ENCODE measurements around the gene ACSL3. TPM values are rescaled to one million over a fixed set of nuclear protein-coding genes. Genes with fewer than 3 reads are reported as not detected.

The ACSL3 gene
- polyA plus RNA-seq (ENCODE audit: low read depth in 6 of 6), result 10 to 100 TPM; 20.1 to 36.4 (median 29.2) TPM

DNA sequence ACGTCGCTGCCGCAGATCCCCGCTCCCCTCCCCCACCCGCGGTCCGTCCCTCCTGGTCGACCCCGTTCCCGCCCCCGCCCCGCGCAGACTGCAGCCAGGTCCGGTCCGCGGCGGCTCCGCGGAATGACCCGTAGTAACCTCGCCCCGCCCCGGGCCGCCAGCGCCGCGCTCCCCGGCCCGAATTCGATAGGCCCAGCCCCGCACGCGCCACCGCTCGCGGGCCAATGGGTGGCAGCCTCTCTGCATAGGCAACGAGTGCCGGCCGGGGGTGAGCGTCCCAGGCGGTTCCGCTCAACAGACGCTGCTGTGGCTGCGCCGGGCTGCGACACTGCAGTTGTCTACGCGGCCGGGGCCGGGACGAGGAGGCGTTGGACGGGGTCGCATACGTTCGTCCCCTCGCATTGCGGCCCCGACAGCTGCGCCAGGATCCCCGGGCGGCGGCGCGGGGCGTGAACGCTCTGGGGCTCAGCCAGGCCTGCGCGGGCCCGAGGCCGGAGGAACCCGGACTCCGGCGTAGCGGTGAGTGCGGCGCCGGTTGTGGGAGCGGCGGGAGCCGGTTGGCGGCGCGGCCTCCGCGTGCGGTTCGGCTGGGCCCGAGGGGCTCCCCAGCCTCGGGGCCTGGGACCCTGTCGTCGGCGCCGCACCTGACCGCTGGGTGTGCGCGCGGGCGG is at the start of gene ACSL3:
ACSL3 (plus strand) TSS at position 297 of the 671 bp plus-strand sequence. CDS start 47,737 bp downstream, outside the sequence.
- DNase-seq (peak; percentile 94), ATAC-seq (ENCODE audit: low read depth in 2 of 2) (peak; percentile 95)
- Mint-ChIP-seq H3K27ac (peak within 1 kb of the TSS; percentile 90 to 96 (median 94)), H3K9me3 (no peaks in the 10 kb centered on the region), H3K4me3 (peak within 1 kb of the TSS in 6 of 8 donors; percentile 81 to 99 (median 87)), H3K36me3 (no peaks in the 10 kb centered on the region), H3K27me3 (no peaks in the 10 kb centered on the region), H3K4me1 (peaks cover 9 to 17% (median 13%) of the 10 kb centered on the region in 3 donors)

DNA sequence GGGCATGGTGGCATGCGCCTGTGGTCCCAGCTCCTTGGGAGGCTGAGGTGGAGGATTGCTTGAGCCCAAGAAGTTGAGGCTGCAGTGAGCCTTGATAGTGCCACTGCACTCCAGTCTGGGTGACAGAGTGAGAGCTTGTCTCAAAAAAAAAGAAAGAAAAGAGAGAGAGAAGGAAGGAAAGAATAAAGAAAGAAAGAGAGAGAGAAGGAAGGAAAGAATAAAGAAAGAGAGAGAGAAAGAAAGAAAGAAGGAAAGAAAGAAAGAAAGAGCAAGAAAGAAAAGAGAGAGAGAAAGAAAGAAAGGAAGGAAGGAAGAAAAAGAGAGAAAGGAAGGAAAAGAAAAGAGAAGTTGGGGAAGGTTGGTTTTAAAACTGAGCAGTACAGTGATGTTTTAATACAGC is 49.0 kb upstream of the ACSL3 start:
- no peaks in the 10 kb centered on the region for H3K36me3 Mint-ChIP-seq
- no peaks in the 10 kb centered on the region for H3K4me1 Mint-ChIP-seq
- H3K27ac Mint-ChIP-seq, result peak overlapping the region in 1 of 6 donors; percentile 71
- H3K27me3 Mint-ChIP-seq, result no peaks in the 10 kb centered on the region
- H3K4me3 Mint-ChIP-seq, result no peak overlapping the region
- no peak for ATAC-seq (ENCODE audit: low read depth in 2 of 2)
- H3K9me3 Mint-ChIP-seq, result peaks cover 0 to 4% (median 0%) of the 10 kb centered on the region in 7 donors
- no peak for DNase-seq

DNA sequence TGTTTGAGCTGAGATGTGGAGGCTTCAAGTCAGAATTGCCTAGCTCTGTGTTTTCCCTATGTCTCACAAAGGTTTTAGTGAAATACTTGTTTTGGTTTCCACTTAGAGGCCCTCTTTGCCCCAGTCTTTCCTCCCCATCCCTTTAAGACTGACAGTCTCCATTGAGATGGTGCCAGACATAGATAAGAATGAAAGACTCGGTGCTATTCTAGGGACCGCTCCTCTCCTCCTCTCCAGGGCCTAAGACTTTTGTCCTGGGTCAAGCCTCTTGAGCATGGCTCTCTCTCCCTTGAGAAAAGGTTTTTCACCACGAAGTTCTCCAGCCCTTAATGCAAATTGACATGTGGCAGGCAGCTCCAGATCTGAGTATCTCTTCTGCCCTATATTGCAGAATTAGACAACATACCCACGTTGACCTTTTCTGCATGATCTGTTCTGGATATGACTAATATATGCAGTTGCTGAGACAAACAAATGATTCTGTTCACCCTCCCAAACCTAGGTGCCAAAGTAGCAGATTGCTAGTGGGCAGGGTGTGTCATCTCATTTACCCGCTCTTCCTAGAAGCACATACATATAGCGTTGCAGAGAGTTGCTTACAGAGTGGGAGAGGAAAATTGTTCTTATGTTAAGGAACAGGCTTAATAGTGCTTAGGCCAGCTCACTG is 47.5 kb upstream of the ACSL3 start:
- Mint-ChIP-seq H3K27me3 (no peaks in the 10 kb centered on the region), H3K4me3 (no peak overlapping the region), H3K36me3 (no peaks in the 10 kb centered on the region), H3K27ac (no peak overlapping the region), H3K9me3 (peaks cover 0 to 4% (median 0%) of the 10 kb centered on the region in 7 donors), H3K4me1 (no peaks in the 10 kb centered on the region)
- no peak for ATAC-seq (ENCODE audit: low read depth in 2 of 2)
- no peak for DNase-seq

DNA sequence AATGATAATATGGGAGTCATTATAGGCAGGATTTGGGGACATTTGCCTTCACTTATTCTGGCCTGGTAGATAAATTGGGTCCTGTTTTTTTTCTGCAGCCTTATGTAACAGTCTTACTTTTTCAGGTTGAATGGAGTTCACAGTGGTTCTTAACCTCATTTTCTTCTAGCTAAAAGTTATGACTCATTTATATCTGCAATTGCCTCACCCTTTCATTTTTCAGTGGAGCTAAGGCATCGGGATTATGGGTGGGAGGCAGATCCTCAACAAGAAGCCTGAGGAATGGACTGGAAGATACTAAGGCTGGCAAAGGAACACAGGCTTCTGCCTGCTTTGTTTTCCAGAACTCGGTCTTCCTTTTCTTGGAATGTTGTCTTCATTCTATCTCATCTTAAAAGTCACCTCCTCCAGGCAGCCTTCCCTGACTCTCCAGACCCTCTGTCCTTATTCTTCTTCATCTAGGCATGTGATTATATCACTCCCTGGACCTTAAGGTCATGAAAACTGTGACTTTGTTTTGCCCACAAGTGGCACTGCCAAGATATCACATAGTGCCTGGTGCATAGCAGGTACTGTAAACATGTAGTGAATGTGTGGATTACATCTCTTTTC is 41.0 kb upstream of the ACSL3 start:
- peak overlapping the region in 1 of 6 donors; percentile 54 for H3K27ac Mint-ChIP-seq
- no peaks in the 10 kb centered on the region for H3K36me3 Mint-ChIP-seq
- DNase-seq, result no peak

DNA sequence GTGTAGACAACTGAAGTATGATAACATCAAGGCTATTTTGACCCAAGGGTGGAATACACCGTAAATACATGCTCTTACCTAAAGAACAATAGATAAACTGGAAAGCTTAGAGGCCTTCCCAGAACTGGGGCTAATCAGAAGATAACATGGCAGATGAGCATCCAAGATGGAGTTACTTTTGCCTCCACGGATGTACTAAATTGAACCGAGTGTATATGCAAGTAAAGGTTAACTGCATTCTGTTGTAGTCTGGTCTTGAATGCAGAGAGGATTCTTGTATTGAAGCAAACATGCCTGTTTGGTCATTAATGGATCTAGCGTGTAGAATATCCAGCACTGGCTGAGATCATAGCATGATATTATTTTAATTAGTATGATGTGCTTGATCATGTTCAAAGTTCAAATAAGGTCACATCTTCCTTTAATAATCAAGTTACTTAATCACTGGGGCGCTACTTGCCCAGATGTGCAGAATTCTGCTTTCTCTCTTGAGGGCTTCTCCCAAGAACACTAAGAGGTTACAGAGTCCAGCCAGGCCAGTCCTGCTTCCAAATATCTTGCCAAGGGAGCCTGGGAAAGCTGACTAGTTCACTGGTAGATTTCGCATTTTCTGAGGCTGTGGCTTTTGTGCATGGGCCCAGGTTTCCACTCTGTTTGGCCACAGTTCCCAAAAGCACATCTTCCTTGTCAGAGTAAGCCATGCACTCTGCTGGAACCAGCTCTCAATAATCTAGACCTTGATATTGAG is 37.5 kb upstream of the ACSL3 start:
- H3K27me3 Mint-ChIP-seq, result peaks cover 3 to 17% (median 5%) of the 10 kb centered on the region in 3 donors
- DNase-seq (no peak), ATAC-seq (ENCODE audit: low read depth in 2 of 2) (no peak)
- H3K27ac Mint-ChIP-seq, result no peak overlapping the region
- no peaks in the 10 kb centered on the region for H3K36me3 Mint-ChIP-seq
- no peaks in the 10 kb centered on the region for H3K9me3 Mint-ChIP-seq
- H3K4me1 Mint-ChIP-seq, result no peaks in the 10 kb centered on the region
- H3K4me3 Mint-ChIP-seq, result no peak overlapping the region

More for the DNA sequence above, 41.0 kb upstream of the ACSL3 start:
- Mint-ChIP-seq H3K4me3 (no peak overlapping the region), H3K4me1 (no peaks in the 10 kb centered on the region), H3K9me3 (no peaks in the 10 kb centered on the region), H3K27me3 (peaks cover 3 to 6% (median 5%) of the 10 kb centered on the region in 3 donors)
- ATAC-seq (ENCODE audit: low read depth in 2 of 2), result no peak

DNA sequence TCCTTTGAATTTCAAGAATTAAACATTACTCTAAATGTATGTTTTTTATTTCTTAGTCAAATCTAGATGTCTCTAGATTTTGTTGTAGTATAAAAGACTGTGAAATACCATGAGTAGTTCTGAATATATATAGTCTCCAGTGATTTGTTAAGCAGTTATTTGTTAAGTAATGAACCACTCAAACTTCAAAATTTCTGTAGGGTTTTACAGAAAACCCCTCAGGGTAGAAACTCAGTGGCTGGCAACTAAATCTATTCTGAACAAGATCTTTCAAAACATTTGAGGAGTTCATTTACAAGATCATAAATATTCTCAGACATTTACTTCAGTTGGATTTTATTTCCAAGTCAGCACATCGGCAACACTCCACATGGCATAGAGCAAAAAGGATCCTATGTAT is 35.8 kb upstream of the ACSL3 start:
- no peak overlapping the region for H3K4me3 Mint-ChIP-seq
- H3K4me1 Mint-ChIP-seq, result no peaks in the 10 kb centered on the region
- no peaks in the 10 kb centered on the region for H3K9me3 Mint-ChIP-seq
- no peaks in the 10 kb centered on the region for H3K36me3 Mint-ChIP-seq
- DNase-seq, result no peak
- ATAC-seq (ENCODE audit: low read depth in 2 of 2), result no peak
- H3K27ac Mint-ChIP-seq, result no peak overlapping the region
- peaks cover under 1 to 14% (median 7%) of the 10 kb centered on the region in 3 donors for H3K27me3 Mint-ChIP-seq

DNA sequence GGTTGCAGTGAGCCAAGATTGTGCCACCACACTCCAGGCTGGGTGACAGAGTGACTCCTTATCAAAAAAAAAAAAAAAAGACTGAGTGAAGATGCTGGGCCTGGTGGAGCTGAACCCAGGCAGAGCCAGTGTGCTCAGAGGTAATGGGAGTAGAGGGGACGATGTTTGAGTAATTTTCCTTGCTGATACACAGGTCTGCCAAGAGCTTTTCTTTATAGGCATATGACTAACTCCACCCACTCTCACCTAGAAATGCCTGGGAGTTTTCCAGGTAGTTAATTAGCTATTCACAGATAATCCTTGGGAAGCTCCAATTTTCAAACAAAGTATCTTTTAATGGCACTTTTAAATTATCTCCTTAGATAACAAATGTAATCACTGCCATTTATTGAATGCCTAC is 33.4 kb upstream of the ACSL3 start:
- Mint-ChIP-seq H3K4me1 (no peaks in the 10 kb centered on the region), H3K27ac (no peak overlapping the region), H3K36me3 (no peaks in the 10 kb centered on the region), H3K27me3 (peaks cover 0 to 21% (median 7%) of the 10 kb centered on the region in 3 donors), H3K4me3 (no peak overlapping the region), H3K9me3 (no peaks in the 10 kb centered on the region)
- DNase-seq, result no peak
- ATAC-seq (ENCODE audit: low read depth in 2 of 2), result no peak

DNA sequence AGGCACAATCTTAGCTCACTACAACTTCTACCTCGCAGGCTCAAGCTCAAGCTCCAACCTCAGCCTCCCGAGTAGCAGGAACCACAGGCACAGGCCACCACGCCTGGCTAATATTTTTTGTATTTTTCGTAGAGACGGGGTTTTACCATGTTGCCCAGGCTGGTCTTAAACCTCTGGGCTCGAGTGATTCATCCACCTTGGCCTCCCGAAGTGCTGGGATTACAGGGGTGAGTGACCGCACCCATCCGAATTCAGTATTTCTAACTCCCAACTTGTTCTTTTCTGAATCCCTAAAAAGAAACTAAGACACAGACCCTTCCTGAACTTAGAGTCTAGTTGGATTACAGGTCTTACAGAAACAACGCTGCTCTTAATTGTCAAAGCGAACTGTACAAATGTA is 32.3 kb upstream of the ACSL3 start:
- DNase-seq (no peak), ATAC-seq (ENCODE audit: low read depth in 2 of 2) (no peak)
- H3K9me3 Mint-ChIP-seq, result no peaks in the 10 kb centered on the region
- H3K27ac Mint-ChIP-seq, result no peak overlapping the region
- H3K27me3 Mint-ChIP-seq, result peaks cover 0 to 21% (median 11%) of the 10 kb centered on the region in 3 donors
- no peaks in the 10 kb centered on the region for H3K4me1 Mint-ChIP-seq
- no peak overlapping the region for H3K4me3 Mint-ChIP-seq
- no peaks in the 10 kb centered on the region for H3K36me3 Mint-ChIP-seq

DNA sequence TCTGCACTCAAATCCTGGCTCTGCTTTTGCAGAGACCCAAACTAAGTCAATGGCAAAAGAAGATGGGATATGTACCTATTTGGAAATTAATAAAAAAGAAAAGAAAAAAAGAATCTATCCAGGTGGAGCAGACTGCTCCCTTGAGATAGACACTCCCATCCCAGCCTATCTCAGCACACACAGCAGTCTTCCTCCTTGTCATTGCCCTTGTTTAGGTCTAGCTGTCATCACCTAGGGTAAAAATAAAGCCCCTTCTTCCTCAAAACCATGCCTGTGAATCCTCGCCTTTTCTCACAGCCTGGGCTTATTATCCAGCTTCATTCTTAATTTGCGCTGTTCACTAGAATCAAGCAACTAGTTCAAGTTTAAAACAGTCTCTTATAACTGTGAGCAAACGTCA is 30.7 kb upstream of the ACSL3 start:
- Mint-ChIP-seq H3K4me3 (no peak overlapping the region), H3K27me3 (peaks cover 4 to 28% (median 14%) of the 10 kb centered on the region in 3 donors), H3K27ac (no peak overlapping the region), H3K36me3 (no peaks in the 10 kb centered on the region), H3K4me1 (no peaks in the 10 kb centered on the region), H3K9me3 (no peaks in the 10 kb centered on the region)
- ATAC-seq (ENCODE audit: low read depth in 2 of 2), result no peak
- DNase-seq, result no peak

DNA sequence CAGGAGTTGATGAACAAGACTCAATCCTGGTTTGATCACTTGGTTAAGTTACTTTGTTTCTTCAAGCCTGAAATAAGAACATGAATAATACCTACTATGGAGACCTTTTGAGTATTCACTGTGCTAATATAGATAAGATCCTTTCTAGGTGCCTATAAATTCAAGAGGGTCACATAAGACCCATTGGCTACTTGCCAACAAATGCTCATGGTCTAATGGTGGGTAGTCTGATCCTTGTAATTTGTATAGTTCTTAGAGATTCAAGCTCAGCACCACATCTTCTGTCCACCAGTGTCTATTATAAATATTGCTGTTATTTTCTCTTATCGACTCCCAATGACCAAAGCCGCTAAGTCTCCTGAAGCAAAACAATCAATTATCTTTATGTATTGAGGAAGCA is 27.4 kb upstream of the ACSL3 start:
- Mint-ChIP-seq H3K36me3 (peaks cover 0 to 8% of the 10 kb centered on the region in 2 donors), H3K27ac (no peak overlapping the region), H3K4me3 (no peak overlapping the region), H3K27me3 (peaks cover 24 to 30% (median 26%) of the 10 kb centered on the region in 3 donors), H3K4me1 (no peaks in the 10 kb centered on the region), H3K9me3 (peaks cover 0 to 7% (median 0%) of the 10 kb centered on the region in 7 donors)
- DNase-seq (no peak), ATAC-seq (ENCODE audit: low read depth in 2 of 2) (no peak)

DNA sequence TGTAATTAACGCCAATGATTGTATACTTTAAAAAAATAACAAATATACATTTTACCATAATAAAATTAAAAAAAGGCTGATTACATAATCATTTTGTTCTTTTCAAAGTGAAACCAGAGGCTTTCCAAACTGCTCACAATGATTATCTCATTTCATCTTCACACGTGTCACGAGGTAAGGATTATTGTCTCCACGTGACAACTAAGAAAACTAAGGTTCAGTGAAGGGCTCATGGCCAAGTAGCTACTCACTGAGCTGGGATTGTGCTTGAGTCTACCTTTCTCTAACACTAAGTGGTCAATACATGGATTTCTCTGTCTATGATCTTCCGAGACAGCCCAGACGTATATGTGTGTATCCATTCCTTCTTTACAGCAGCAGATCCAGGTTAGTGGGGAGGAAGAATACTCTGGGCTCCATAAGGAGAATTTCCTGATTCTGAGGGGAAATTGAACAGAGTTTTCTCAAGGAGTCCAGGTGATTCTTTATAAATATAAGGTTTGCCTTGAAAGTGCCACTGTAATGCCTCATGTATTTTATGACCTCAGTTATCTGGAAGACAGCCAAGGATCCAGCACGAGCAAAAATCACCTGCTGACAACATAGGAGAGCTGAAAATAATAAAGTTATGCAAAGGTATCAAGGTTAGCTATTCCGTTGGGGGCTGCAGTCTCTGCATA is 25.6 kb upstream of the ACSL3 start:
- Mint-ChIP-seq H3K36me3 (peaks cover 0 to 8% of the 10 kb centered on the region in 2 donors), H3K4me3 (no peak overlapping the region), H3K27ac (no peak overlapping the region), H3K9me3 (peaks cover 0 to 7% (median 0%) of the 10 kb centered on the region in 7 donors), H3K27me3 (peaks cover 24 to 30% (median 26%) of the 10 kb centered on the region in 3 donors), H3K4me1 (no peaks in the 10 kb centered on the region)
- DNase-seq (no peak), ATAC-seq (ENCODE audit: low read depth in 2 of 2) (no peak)

DNA sequence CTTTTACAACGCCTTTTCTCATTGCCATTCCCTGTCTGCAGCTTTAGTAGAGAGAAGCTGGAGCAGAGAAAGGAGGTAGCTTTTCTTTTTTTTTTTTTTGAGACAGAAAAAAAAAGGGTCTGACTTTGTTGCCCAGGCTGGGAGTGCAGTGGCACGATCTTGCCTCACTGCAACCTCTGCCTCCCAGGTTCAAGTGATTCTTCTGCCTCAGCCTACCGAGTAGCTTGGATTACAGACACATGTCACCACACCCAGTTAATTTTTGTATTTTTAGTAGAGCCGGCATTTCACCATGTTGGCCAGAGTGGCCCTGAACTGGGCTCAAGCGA is 25.0 kb upstream of the ACSL3 start:
- H3K36me3 Mint-ChIP-seq, result peaks cover 0 to 8% of the 10 kb centered on the region in 2 donors
- peaks cover 20 to 30% (median 26%) of the 10 kb centered on the region in 3 donors for H3K27me3 Mint-ChIP-seq
- H3K4me3 Mint-ChIP-seq, result no peak overlapping the region
- no peak for DNase-seq
- H3K27ac Mint-ChIP-seq, result no peak overlapping the region
- H3K4me1 Mint-ChIP-seq, result no peaks in the 10 kb centered on the region
- ATAC-seq (ENCODE audit: low read depth in 2 of 2), result no peak
- peaks cover 0 to 7% (median 0%) of the 10 kb centered on the region in 7 donors for H3K9me3 Mint-ChIP-seq

DNA sequence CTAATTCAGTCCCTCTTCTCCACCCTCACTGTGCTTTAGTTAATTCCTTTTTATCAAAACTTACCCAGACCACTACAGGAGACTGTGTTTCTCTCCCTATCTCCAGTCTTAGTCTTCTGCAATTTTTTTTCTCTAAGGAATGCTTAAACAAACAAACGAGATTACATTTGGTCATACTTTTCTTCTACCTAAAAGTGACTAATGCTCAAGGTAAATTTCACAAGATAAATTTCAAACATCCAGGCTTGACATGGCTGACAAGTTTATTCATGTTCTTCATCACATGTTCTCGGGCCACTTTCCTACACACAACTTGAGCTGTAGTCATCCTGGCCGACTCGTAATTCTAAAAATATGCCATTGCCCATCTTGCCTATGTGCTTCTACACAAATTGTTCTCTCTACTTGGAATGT is 23.2 kb upstream of the ACSL3 start:
- H3K36me3 Mint-ChIP-seq, result peaks cover 0 to 8% of the 10 kb centered on the region in 2 donors
- H3K9me3 Mint-ChIP-seq, result peaks cover 0 to 7% (median 0%) of the 10 kb centered on the region in 7 donors
- H3K27ac Mint-ChIP-seq, result no peak overlapping the region
- no peak for ATAC-seq (ENCODE audit: low read depth in 2 of 2)
- no peak for DNase-seq
- peaks cover 14 to 30% (median 26%) of the 10 kb centered on the region in 3 donors for H3K27me3 Mint-ChIP-seq
- H3K4me3 Mint-ChIP-seq, result no peak overlapping the region
- H3K4me1 Mint-ChIP-seq, result no peaks in the 10 kb centered on the region
